ENCODE results near the gene POU2F3. TPM values are rescaled to one million over a fixed set of nuclear protein-coding genes. Genes with fewer than 3 reads are reported as not detected.

The POU2F3 gene
- polyA plus RNA-seq, 12 donors: 0.09 to 38.0 (median 0.40) TPM; not detected in 2

DNA sequence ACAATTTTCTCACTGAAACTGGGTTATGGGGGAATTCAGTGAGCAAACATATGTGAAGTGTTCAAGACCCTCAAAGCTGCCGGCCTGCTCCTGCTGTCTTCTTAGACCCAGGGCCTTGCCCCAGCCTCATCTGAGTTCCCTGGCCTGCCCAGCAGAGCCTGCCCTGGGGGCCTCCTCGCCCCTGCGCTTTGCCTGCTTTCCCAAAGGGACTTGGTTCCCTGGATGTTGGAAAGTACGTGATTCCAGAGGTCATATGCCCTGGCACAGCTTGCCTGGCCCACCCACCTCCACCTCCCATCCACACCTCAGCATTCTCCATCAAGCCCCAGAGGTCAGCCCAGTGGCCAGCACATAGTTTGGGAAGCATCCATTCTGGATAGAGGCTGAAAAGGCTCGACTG is 13.7 kb upstream of the POU2F3 start:
- DNase-seq: no peak

DNA sequence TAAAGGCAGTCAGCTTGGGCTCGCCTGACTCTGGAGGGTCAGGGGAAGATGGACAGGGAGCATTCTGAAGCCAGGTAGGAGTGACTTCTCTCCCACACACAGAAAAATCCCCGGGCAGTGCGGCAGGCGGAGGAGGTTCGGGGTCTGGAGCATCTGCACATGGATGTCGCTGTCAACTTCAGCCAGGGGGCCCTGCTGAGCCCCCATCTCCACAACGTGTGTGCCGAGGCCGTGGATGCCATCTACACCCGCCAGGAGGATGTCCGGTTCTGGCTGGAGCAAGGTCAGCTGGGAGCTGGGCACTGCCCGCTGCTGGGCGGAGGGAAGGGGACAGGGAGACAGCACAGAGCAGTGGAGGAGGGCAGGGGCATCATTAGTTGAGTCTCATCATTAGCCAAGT is 13.2 kb upstream of the POU2F3 start:
- DNase-seq: no peak

DNA sequence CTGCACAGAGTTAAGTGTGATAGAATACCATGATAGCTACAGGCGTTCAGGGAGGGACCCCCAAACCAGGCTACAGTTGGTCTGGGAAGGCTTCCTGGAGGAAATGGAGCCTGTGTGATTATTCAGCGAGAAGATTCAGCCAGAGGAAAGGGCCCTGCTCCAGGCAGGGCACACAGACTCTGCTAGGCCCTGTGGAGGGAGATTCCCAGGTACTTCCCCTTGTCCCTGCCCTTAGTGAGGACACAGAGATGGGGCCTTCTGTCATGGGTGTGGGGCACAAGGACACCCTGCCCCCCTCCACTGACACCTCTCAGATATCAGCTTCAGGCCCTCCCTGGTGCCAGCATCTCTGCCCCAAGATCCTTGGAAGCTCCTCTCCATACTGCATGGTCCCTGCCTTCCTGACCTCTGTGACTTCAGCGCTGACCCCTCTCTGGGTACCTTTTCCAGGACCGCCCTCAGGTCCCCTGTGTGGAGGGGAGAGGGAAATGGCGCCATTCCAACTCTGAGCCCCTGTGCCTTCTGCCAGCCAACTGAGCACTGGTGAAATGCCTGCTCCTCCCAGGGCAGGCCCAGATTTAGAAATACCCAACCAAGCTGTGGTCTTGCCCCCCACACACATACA is 12.6 kb upstream of the POU2F3 start:
- DNase-seq: no peak

DNA sequence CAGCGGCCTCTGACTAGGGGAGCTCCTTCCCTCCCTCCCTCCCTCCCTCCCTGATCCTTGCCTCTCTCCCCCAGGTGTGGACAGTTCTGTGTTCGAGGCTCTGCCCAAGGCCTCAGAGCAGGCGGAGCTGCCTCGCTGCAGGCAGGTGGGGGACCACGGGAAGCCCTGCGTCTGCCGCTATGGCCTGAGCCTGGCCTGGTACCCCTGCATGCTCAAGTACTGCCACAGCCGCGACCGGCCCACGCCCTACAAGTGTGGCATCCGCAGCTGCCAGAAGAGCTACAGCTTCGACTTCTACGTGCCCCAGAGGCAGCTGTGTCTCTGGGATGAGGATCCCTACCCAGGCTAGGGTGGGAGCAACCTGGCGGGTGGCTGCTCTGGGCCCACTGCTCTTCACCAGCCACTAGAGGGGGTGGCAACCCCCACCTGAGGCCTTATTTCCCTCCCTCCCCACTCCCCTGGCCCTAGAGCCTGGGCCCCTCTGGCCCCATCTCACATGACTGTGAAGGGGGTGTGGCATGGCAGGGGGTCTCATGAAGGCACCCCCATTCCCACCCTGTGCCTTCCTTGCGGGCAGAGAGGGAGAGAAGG is 11.1 kb upstream of the POU2F3 start:
- DNase-seq: no peak

- no peak for DNase-seq
These were observed 10.2 kb upstream of the POU2F3 start for GRCh38 chr11:120229451-120230424.

DNA sequence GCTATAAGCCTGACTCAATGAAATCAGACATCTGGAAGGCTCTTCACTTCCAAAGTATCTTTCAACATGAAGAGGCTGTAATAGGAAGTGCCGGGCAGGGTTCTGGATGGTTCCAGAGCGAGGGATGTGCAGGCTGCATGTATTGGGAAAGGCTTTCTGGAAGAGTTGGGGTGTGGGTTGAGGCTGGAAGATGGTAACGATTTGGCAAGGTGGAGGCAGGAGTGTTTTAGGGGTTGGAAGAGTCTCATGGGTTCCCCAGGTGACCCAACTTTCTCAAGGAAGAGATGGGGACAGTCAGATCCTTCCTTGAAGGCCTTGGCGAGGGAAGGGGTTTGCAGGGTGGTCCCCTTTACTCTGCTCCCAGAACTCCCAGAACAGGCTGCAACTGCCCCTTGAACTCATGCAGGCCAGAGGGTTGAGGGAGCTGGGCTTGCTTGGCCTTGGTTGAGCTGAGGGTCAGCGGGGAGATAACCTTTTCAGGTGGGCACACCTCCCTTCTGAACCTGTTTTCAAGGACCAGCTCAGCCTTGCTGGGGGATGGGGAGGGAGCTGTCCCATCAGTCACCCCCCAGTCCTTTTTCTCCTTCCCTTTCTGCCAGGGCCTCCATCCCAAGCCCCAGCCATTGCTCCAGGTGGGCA is 9.4 kb upstream of the POU2F3 start:
- DNase-seq: no peak

DNA sequence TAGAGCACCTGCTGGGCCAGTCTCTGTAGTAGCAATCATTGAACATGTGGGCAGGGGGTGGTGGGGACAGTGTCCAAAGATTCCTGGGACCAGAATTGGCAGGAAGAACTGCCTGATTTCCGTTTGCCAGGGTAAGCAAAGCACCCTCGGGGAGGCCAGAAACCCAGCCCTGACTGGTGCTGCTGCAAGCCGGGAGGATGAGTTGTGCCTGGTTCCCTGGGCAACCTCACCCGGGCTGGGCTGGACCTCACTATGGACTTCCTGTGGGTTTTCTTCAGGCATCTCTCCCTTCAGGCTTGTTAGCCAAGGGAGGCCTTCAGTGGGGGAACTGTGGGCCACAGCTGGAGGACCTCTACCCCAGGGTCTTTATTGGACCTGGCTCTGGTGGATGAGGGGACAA is 8.0 kb upstream of the POU2F3 start:
- DNase-seq: no peak

GRCh38 chr11:120233207-120233803 is 6.6 kb upstream of the POU2F3 start:
- DNase-seq: no peak

- DNase-seq: no peak
These were observed 4.8 kb upstream of the POU2F3 start for GRCh38 chr11:120235024-120235628.

DNA sequence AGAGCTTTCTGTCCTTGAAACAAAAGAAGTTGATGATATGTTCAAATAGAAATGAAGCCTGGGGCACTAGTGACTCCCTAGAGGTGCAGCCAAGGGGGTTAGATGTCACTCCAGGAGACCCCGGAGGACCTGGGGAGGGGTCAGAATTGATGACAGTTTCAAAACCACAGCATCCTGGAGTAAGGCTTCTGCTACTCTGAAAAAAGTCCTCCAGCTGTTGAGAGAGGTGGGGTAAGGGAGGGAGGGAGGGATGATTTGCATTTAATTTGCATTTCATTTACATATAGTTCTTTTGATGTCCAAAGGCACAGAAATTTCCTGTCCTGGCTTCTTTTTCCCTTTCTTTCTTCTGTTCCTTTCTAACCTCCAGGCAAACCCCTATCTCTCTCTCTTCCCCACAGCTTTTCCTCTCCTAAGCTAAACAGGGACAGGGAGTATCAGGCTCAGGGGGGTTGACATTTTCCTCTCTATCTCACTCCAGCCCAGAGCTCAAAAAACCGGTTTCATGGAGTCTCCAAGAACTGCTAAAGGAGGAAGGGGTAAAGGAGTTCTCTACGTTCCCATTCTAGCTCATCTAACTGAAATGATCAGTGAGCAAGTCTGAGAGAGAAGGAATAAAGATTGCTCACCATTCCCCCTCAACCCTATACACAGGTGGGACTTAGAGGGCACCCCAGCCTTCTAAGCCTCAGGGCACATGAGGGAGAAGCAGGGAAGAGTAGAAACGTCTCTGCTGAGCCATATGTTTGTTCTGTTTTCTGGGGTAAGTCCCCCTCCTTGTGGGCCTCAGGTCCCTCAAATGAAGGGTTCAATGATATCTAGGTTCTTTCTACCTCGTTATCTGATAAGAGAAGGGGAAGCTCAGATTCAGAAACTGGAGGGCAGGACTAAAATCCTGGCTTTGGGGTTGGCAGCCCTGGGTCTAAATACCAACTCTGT is 3.5 kb upstream of the POU2F3 start:
- DNase-seq: no peak

- no peak for DNase-seq
These were observed 846 bp upstream of the POU2F3 start for GRCh38 chr11:120238968-120239620.

DNA sequence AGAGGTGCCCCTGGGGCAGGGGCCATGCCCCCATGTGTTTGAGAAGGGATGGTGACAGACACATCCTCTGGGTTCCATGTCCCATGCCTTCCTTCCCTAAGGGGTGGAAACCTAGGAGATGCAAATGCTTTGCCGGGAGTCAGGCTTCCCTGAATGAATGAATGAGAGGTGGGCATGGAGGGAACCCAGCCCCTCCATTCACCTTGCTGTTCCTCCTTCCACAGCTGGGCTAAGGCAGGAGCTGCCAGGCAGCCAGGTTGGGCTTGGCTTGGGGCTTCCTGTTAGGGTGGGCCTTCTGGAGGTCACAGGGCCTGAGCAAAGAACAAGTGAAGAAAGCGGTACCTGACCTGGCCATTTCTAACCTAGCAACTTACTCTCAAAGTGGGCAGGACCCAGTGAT is 926 bp downstream of the POU2F3 start:
- no peak for DNase-seq

- no peak for DNase-seq
These were observed 1.3 kb downstream of the POU2F3 start for GRCh38 chr11:120241277-120241676.

DNA sequence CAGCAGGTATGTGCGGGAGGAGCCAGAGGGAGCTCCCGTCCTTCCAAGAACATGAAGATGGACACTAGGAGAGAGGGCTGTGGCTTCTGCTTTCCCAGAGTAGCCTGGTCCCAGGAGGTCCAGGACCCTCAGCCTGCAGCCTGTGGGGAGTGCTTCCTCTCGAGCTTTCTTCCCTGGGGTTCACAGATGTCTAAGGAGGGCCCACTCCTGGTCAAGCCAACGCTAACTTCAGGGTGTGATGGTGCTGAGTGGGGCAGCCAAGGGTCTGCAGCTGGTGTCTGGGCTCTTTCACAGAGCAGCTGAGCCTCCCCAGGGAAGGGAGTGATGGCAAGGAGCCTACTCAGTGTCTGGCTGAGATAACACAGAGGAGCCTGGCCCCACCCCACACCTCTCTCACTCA is 3.3 kb downstream of the POU2F3 start:
- DNase-seq: no peak

- no peak for DNase-seq
These were observed 4.8 kb downstream of the POU2F3 start for GRCh38 chr11:120244476-120245365.

DNA sequence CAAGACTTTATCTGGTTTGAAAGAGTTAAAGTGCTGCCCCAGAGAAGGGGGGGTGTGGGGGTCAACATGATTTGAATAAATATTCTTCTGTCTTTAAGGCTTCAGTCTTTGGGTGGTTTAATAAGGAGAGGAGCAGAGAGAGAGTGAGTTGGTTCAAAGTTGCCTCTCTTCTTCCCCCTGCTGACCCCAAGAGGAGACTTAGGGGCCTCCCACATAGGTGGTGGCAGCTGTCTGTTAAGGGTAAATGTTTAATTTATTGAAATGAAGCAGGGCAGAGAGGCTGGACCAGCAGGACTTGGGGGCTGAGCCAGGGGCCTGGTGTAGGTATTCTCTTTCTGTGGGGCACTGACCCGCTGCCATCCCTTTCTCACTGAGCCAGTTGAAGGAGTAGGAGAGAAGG is 5.5 kb downstream of the POU2F3 start:
- no peak for DNase-seq

DNA sequence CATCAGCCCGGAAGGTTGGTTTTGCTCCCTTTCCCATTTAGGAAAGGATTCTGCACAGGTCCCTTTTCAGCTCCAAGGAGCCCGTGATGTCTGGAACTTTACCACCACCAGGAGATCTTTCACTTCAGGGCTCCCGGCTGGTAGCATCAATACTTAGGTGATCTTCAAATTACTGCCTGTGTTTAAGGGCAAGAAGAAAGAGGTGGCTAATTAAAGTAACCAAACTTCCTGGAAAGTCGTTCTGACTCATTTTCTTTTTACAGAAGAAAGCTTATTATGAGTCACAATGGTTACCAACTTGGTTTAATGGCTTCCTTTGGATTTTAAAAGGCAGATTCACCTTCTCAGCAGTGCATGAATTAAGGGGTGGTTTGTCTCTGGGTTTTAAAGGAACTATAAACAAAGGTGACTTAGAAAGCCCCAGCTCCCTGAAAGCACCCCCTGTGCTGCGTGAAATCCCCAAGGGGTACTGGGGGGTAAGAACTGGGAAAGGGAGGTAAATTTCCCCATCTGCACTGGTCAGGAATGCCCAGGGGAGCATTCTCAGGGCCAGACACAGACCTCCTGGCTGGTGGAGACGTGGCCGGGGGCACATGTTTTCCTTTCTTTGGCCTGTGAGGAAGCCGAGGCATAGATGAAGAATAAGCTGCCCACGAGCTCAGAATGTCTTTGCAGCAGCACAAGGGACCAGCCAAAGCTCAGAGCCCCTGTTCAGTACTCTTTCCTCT is 8.8 kb downstream of the POU2F3 start:
- DNase-seq: no peak
